OCI-LY1 (cell line): Measurements from ENCODE around the gene UBL3.

Experiments
- H2AFZ ChIP-seq: fragments of 200-600 bp; sonication (generic), shearing (Covaris generic); 2 replicates; pipeline ENCODE4 v1.6.0; 2014; ENCODE audit warnings: antibody characterized with exemption, mild to moderate bottlenecking, low read length
- H3F3A ChIP-seq: fragments of 200-600 bp; sonication (generic), shearing (Covaris generic); 2 replicates; pipeline ENCODE4 v1.6.0; 2014; ENCODE audit warnings: mild to moderate bottlenecking, antibody characterized with exemption, low read length, moderate library complexity; ENCODE audit not compliant: insufficient read depth
- H3K27ac ChIP-seq: fragments of 200-600 bp; sonication (generic); 2 replicates; pipeline ENCODE4 v1.5.1; 2014; ENCODE audit warnings: low read length, mixed run types, mild to moderate bottlenecking, low read depth; ENCODE audit not compliant: poor library complexity, severe bottlenecking
- H3K27me3 ChIP-seq: fragments of 200-600 bp; sonication (generic); 2 replicates; pipeline ENCODE4 v1.6.0; 2014; ENCODE audit warnings: antibody characterized with exemption, mild to moderate bottlenecking, low read length, moderate library complexity; ENCODE audit not compliant: insufficient read depth
- H3K36me3 ChIP-seq: fragments of 200-600 bp; sonication (generic); 2 replicates; pipeline ENCODE4 v1.6.1; 2014; ENCODE audit warnings: mild to moderate bottlenecking, antibody characterized with exemption, low read length, moderate library complexity, mixed read lengths; ENCODE audit not compliant: insufficient read depth
- H3K4me1 ChIP-seq: fragments of 200-600 bp; sonication (generic); 2 replicates; pipeline ENCODE4 v1.5.1; 2014; ENCODE audit warnings: mild to moderate bottlenecking, low read length, moderate library complexity; ENCODE audit not compliant: insufficient read depth, severe bottlenecking
- H3K4me2 ChIP-seq: fragments of 200-600 bp; sonication (generic), shearing (Covaris generic); 2 replicates; pipeline ENCODE4 v1.6.1; 2014; ENCODE audit warnings: low read length
- H3K4me3 ChIP-seq: fragments of 200-600 bp; sonication (generic); 2 replicates; pipeline ENCODE4 v1.5.1; 2014; ENCODE audit warnings: low read length, low read depth, mild to moderate bottlenecking, mixed read lengths; ENCODE audit not compliant: poor library complexity, severe bottlenecking
- H3K79me2 ChIP-seq: fragments of 200-600 bp; shearing (Covaris generic); 2 replicates; pipeline ENCODE4 v1.6.1; 2016; ENCODE audit warnings: mixed run types, low read length, mixed read lengths; ENCODE audit not compliant: insufficient read depth
- H3K9ac ChIP-seq: fragments of 200-600 bp; sonication (generic), shearing (Covaris generic); 2 replicates; pipeline ENCODE4 v1.6.1; 2014; ENCODE audit warnings: mild to moderate bottlenecking, low read length, mixed read lengths
- H3K9me2 ChIP-seq: fragments of 200-600 bp; sonication (generic), shearing (Covaris generic); 2 replicates; pipeline ENCODE4 v1.6.1; 2014; ENCODE audit warnings: low read depth, mild to moderate bottlenecking, low read length, mixed read lengths
- H3K9me3 ChIP-seq: fragments of 200-600 bp; shearing (Covaris generic); 2 replicates; pipeline ENCODE4 v1.6.1; 2014; ENCODE audit warnings: low read length, mixed read lengths
- H4K20me1 ChIP-seq: fragments of 200-600 bp; sonication (generic), shearing (Covaris generic); 2 replicates; pipeline ENCODE4 v1.6.0; 2016; ENCODE audit warnings: mild to moderate bottlenecking, low read length; ENCODE audit not compliant: insufficient read depth
- CTCF ChIP-seq: fragments of 200-600 bp; sonication (generic), shearing (Covaris generic); IDR thresholded peaks from 2 replicates; pipeline ENCODE4 v1.5.1; 2017; ENCODE audit warnings: mild to moderate bottlenecking, antibody characterized with exemption, low read length, moderate library complexity, mixed read lengths
- EZH2 ChIP-seq: fragments of 200-600 bp; sonication (generic), shearing (Covaris generic); IDR thresholded peaks from 2 replicates; pipeline ENCODE4 v1.8.0; 2017; ENCODE audit warnings: borderline replicate concordance, mixed run types, mild to moderate bottlenecking, antibody characterized with exemption, low read length, moderate library complexity, mixed read lengths

Gene UBL3

DNA sequence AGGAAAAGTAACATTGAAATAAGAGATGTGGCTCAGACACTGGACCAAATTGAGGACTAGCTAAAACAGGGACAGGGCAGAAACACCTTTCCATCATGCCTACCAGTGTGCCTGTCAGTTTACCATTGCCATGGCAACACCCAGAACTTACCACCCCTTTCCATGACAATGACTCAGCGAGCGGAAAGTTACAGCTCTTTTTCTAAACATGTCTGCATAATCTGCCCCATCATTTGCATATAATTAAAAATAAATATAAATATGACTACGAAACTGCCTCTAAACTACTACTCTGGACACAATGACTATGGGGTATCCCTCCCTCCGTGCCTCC lies 96.0 kb downstream of the UBL3 start:
- Histone ChIP-seq H3K4me3 (no peak overlapping the region), H3K9me2 (no peaks in the 10 kb centered on the region), H3K9ac (no peak overlapping the region), H3K9me3 (no peaks in the 10 kb centered on the region), H3F3A (no peaks in the 10 kb centered on the region), H3K4me1 (no peaks in the 10 kb centered on the region), H3K4me2 (no peak overlapping the region), H3K27me3 (no peaks in the 10 kb centered on the region), H3K79me2 (no peaks in the 10 kb centered on the region), H3K36me3 (no peaks in the 10 kb centered on the region), H3K27ac (no peak overlapping the region), H2AFZ (no peak overlapping the region), H4K20me1 (no peaks in the 10 kb centered on the region)
- TF ChIP-seq CTCF, result no peak
- TF ChIP-seq EZH2, result no peak

DNA sequence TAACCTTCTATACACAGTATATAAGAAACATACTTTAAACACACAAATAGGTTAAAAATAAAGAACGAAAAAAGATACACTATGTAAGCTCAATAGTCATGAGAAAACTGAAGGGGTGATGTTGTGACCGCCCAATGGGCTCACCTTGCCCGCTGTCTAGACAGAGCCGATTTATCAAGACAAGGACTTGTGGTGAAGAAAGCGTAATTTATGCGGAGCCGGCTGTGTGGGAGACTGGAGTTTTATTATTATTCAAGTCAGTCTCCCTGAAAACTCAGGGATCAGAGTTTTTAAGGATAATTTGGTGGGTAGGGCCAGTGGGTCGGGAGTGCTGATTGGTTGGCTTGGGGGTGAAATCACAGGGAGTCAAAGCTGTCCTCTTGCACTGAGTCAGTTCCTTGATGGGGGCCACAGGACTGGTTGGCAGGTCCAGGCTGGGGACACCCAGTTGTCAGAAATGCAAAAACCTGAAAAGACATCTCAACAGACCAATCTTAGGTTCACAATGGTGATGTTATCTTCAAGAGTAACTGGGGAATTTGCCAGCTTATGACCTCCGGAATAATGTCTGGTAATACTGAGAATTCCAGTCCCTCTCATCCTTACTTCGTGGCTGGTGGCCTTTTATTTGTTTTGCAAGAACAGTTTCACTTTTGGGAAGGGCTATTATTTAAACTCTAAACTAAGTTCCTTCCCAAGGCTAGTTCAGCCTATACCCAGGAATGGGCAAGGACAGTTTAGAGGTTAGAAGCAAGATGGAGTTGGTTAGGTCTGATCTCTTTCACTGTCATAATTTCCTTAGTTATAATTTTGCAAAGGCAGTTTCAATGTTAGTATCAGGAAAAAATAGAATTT lies 96.6 kb downstream of the UBL3 start:
- Histone ChIP-seq H3K27ac (no peak overlapping the region), H3K27me3 (no peaks in the 10 kb centered on the region), H2AFZ (no peak overlapping the region), H3K9ac (no peak overlapping the region), H3K4me1 (no peaks in the 10 kb centered on the region), H3K36me3 (no peaks in the 10 kb centered on the region), H3K9me3 (no peaks in the 10 kb centered on the region), H3K4me3 (no peak overlapping the region), H4K20me1 (no peaks in the 10 kb centered on the region), H3K79me2 (no peaks in the 10 kb centered on the region), H3K9me2 (no peaks in the 10 kb centered on the region), H3F3A (no peaks in the 10 kb centered on the region), H3K4me2 (no peak overlapping the region)
- TF ChIP-seq CTCF (no peak), EZH2 (no peak)

DNA sequence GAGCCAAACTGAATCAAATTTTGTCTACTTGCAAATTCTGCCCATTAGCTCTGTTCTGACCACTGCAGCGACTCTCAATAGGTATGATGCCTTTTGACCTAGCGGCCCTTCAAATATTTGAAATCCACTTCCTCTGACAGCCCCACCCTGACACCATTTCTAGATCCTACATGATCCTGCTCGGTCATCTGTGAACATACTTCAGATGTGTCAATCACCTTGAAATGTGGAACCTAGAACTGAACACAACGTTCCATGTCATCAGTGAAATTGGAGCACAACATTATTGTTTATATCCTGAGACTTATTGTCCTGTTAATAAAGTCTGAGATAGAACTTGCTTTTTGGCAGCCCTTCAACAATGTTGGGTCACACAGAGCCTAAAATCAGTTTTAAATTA lies 98.2 kb downstream of the UBL3 start:
- Histone ChIP-seq H3F3A (no peaks in the 10 kb centered on the region), H3K4me3 (no peak overlapping the region), H3K4me1 (no peaks in the 10 kb centered on the region), H3K9ac (no peak overlapping the region), H3K27me3 (no peaks in the 10 kb centered on the region), H2AFZ (no peak overlapping the region), H3K36me3 (no peaks in the 10 kb centered on the region), H3K27ac (no peak overlapping the region), H3K9me3 (no peaks in the 10 kb centered on the region), H3K4me2 (no peak overlapping the region), H4K20me1 (no peaks in the 10 kb centered on the region), H3K9me2 (no peaks in the 10 kb centered on the region), H3K79me2 (no peaks in the 10 kb centered on the region)
- TF ChIP-seq CTCF (no peak), EZH2 (no peak)
